Body of pancreas (tissue), 4 donors: ENCODE measurements around the gene VIT. TPM values are rescaled to one million over a fixed set of nuclear protein-coding genes. Genes with fewer than 3 reads are reported as not detected.

Source experiments
- ATAC-seq: fragments of 150-250 bp; one replicate; pipeline ENCODE4 v1.9.1; 2016
- DNase-seq, 4 donors: peaks; one replicate each; pipeline ENCODE4 v3.0.0-alpha.2; 2019
- H3K27ac ChIP-seq, 4 donors: fragments of 200-600 bp; sonication (generic); 1 replicate in 3 of 4; 2 replicates in 1 of 4; pipeline versions ENCODE4 v1.5.1 to v1.6.1; 2016 to 2019; ENCODE audit warnings: mild to moderate bottlenecking in 1 of 4, mixed read lengths in 1 of 4, moderate library complexity in 1 of 4
- H3K27me3 ChIP-seq, 2 donors: fragments of 200-600 bp; sonication (generic); one replicate each; pipeline ENCODE4 v1.6.0; 2016; ENCODE audit warnings: mild to moderate bottlenecking in 1 of 2
- H3K36me3 ChIP-seq, 2 donors: fragments of 200-600 bp; sonication (generic); replicated peaks in 1 of 2; 2 replicates each; pipeline ENCODE4 v1.5.1; 2016; ENCODE audit warnings: low read depth in 2 of 2; ENCODE audit not compliant: insufficient read depth in 1 of 2
- H3K4me1 ChIP-seq: fragments of 200-600 bp; sonication (generic); one replicate; pipeline ENCODE4 v1.6.0; 2016
- H3K4me3 ChIP-seq, 2 donors: fragments of 200-600 bp; sonication (generic); 1 replicate in 1 of 2; 2 replicates in 1 of 2; pipeline ENCODE4 v1.5.1; 2016 to 2019
- H3K9me3 ChIP-seq, 3 donors: fragments of 200-600 bp; sonication (generic); 1 replicate in 2 of 3; 2 replicates in 1 of 3; pipeline ENCODE4 v1.5.1; 2016
- CTCF ChIP-seq, 7 experiments: fragments of 450-650 bp in 4 of 7; fragments of 200-600 bp in 3 of 7; sonication (generic) in 3 of 7; IDR thresholded peaks; one replicate each; pipeline ENCODE4 v1.5.1; 2016 to 2019; ENCODE audit warnings: antibody characterized with exemption in 7 of 7
- POLR2A ChIP-seq, 3 donors: fragments of 450-650 bp; IDR thresholded peaks; one replicate each; pipeline ENCODE4 v1.6.1; 2016; ENCODE audit warnings: antibody characterized with exemption in 3 of 3, mild to moderate bottlenecking in 2 of 3
- WGBS, 2 donors: methylation state at CpG; one replicate each; pipeline ENCODE4 v1.1.5; 2017; 5-methylcytosine and 5-hydroxymethylcytosine counted together
- intact Hi-C: fragments of 100-400 bp; cut with DNase I; formaldehyde crosslinking; loops from one replicate; pipeline ENCODE4 v1.15.1; 2023
- total RNA-seq, 2 donors: library from RNA; depleted of rRNA; stranded (reverse); fragments of >200 nt; gene quantifications; one replicate each; pipeline ENCODE4 v1.1.0, GENCODE V29; 2016

Gene VIT
- total RNA-seq, 2 donors from 2014 or later, result 0.99 to 2.6 TPM

GRCh38 chr2:36713310-36713709 lies 16.8 kb downstream of the VIT start:
- H3K27me3 ChIP-seq, result no peaks in the 10 kb centered on the region
- intact Hi-C loops, result no loop called here

GRCh38 chr2:36716111-36716510 lies 19.6 kb downstream of the VIT start:
- H3K4me1 ChIP-seq, result no peaks in the 10 kb centered on the region
- H3K36me3 ChIP-seq, result no peaks in the 10 kb centered on the region
- DNase-seq (no peak), ATAC-seq (no peak)
- H3K9me3 ChIP-seq, result peaks cover 0 to 7% (median 0%) of the 10 kb centered on the region in 3 donors
- no peak overlapping the region for H3K27ac ChIP-seq
- 75 to 86% methylated on average over 3 of the region's 3 CpGs for WGBS, 2 donors
- no peaks in the 10 kb centered on the region for H3K27me3 ChIP-seq
- intact Hi-C loops, result no loop called here
- H3K4me3 ChIP-seq, result no peak overlapping the region
- TF ChIP-seq CTCF (IDR thresholded peaks at IDR 0.05) (no peak), POLR2A (IDR thresholded peaks at IDR 0.05) (no peak)

More at GRCh38 chr2:36713310-36713709, 16.8 kb downstream of the VIT start:
- no peak overlapping the region for H3K27ac ChIP-seq
- H3K36me3 ChIP-seq, result no peaks in the 10 kb centered on the region
- no peak for TF ChIP-seq CTCF (IDR thresholded peaks at IDR 0.05)
- TF ChIP-seq POLR2A (IDR thresholded peaks at IDR 0.05), result no peak
- ATAC-seq, result no peak
- no peak overlapping the region for H3K4me3 ChIP-seq
- DNase-seq, result no peak
- H3K9me3 ChIP-seq, result no peaks in the 10 kb centered on the region
- no peaks in the 10 kb centered on the region for H3K4me1 ChIP-seq
- 66 to 72% methylated on average over 8 of the region's 8 CpGs for WGBS, 2 donors

GRCh38 chr2:36717603-36718266 lies 21.2 kb downstream of the VIT start:
- intact Hi-C loops, result no loop called here
- DNase-seq (no peak), ATAC-seq (no peak)
- WGBS, 2 donors, result 80 to 89% methylated on average over 2 to 3 of the region's 3 CpGs
- Histone ChIP-seq H3K4me3 (no peak overlapping the region), H3K27me3 (no peaks in the 10 kb centered on the region), H3K27ac (no peak overlapping the region), H3K36me3 (no peaks in the 10 kb centered on the region), H3K9me3 (peaks cover 0 to 7% (median 0%) of the 10 kb centered on the region in 3 donors), H3K4me1 (no peaks in the 10 kb centered on the region)
- TF ChIP-seq CTCF (IDR thresholded peaks at IDR 0.05) (no peak), POLR2A (IDR thresholded peaks at IDR 0.05) (no peak)

- 66 to 73% methylated on average over 3 of the region's 3 CpGs for WGBS, 2 donors
- intact Hi-C loops, result no loop called here
- DNase-seq, result no peak
Measured at GRCh38 chr2:36727550-36727949, 31.0 kb downstream of the VIT start.

More at GRCh38 chr2:36727550-36727949, 31.0 kb downstream of the VIT start:
- no peak for TF ChIP-seq POLR2A (IDR thresholded peaks at IDR 0.05)
- no peak for TF ChIP-seq CTCF (IDR thresholded peaks at IDR 0.05)
- no peaks in the 10 kb centered on the region for H3K4me1 ChIP-seq
- ATAC-seq, result no peak
- no peak overlapping the region for H3K27ac ChIP-seq
- no peaks in the 10 kb centered on the region for H3K36me3 ChIP-seq
- H3K4me3 ChIP-seq, result no peak overlapping the region
- no peaks in the 10 kb centered on the region for H3K27me3 ChIP-seq
- peaks cover 0 to 5% (median 0%) of the 10 kb centered on the region in 3 donors for H3K9me3 ChIP-seq
